ENCODE measurements around the gene C1QTNF4.
"Not testable (repeated sequence)": the region's sequence is repeated elsewhere in the genome, so short reads cannot be mapped to it uniquely, and the experiment has no call there.

C1QTNF4 gene

GRCh38 chr11:47593934-47594855, at the start of gene C1QTNF4:
C1QTNF4 (minus strand) TSS chr11:47594411; CDS start chr11:47590810, 3,601 bp downstream.
- DNase-seq (ENCODE audit: low spot score): peak; percentile 49

- DNase-seq (ENCODE audit: low spot score): peak; percentile 99
These were observed 48.1 kb upstream of the C1QTNF4 start, which contains the start of gene MTCH2 for GRCh38 chr11:47642099-47642855. MTCH2 (minus strand) TSS chr11:47642559; CDS start chr11:47642465, 94 bp downstream.

GRCh38 chr11:47641600-47642098, 47.4 kb upstream of the C1QTNF4 start:
- DNase-seq (ENCODE audit: low spot score): no peak

DNA sequence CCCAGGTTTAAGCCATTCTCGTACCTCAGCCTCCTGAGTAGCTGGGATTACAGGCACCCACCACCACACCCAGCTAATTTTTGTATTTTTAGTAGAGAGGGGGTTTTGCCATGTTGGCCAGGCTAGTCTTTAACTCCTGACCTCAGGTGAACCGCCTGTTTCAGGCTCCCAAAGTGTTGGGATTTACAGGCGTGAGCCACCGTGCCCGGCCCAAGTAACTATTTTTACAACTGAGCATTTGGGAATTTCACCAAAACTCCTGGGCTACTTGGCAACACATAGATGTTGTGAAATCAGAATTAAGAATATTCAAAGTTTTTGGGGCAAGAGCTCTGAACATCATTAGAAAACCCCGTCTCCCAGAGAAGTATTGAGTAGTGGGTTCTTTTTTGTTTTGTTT, 46.3 kb upstream of the C1QTNF4 start:
- not testable (repeated sequence) for DNase-seq (ENCODE audit: low spot score)

- DNase-seq (ENCODE audit: low spot score): not testable (repeated sequence)
These were observed 42.1 kb upstream of the C1QTNF4 start for GRCh38 chr11:47636331-47636730.

DNA sequence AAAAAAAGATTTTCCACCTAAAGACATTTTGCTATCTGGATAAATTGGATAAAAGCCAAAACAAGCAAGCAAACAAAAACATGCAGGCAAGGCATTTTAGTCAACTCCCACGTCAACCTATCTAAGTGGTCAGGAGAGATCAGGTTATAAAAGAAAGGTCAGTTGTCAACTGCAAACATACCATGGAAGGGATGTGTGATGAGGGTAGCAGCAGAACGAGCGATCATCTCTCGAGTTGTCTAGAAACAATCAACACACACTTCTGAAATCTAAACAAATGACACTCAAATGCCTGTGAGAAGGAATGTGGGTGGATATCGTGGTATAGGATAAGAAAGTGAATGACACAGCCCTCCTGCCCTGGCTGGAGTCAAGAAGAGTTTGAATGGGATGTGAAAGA, 37.3 kb upstream of the C1QTNF4 start:
- DNase-seq (ENCODE audit: low spot score): no peak

GRCh38 chr11:47628026-47628425, 33.8 kb upstream of the C1QTNF4 start:
- DNase-seq (ENCODE audit: low spot score): no peak

DNA sequence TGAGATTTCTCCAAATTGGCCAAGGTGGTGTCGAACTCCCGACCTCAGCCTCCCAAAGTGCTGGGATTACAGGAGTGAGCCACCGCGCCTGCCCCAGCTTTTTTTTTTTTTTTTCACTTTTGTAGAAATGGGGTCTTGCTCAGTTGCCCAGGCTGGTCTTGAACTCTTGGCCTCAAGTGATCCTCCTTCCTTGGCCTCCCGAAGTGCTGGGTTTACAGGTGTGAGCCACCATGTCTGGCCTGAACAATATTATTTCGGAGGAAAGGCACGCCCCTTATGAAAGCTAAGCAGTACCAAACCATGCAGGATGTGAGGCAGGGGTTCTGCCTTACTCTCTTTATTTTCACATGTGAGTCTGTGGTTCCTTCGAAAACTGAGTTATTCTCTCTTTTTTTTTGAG, 32.0 kb upstream of the C1QTNF4 start:
- DNase-seq (ENCODE audit: low spot score): no peak

- DNase-seq (ENCODE audit: low spot score): no peak
These were observed 26.7 kb upstream of the C1QTNF4 start for GRCh38 chr11:47620836-47621378.

DNA sequence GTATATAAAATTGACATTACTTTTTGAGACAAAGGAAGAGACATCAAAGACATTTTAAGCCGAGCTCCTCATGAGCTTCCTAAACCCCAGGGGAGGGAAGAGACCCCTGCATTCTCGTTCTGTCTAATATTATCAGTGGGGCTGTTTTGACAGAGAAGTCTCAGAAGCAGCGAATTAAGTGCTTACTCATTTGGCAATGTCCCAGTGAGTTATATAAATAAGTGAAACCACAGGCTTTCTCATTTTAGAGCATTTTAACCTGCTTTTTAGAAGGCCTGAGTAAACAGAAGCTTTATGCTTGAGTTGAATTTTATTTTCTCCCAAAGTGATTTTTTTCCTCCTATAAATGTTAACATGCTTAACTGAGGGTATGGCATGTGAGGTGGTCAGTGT, 23.2 kb upstream of the C1QTNF4 start:
- no peak for DNase-seq (ENCODE audit: low spot score)

- peak; percentile 66 for DNase-seq (ENCODE audit: low spot score)
These were observed 22.7 kb upstream of the C1QTNF4 start for GRCh38 chr11:47616726-47617416.

GRCh38 chr11:47615249-47615648, 21.0 kb upstream of the C1QTNF4 start:
- DNase-seq (ENCODE audit: low spot score): no peak

DNA sequence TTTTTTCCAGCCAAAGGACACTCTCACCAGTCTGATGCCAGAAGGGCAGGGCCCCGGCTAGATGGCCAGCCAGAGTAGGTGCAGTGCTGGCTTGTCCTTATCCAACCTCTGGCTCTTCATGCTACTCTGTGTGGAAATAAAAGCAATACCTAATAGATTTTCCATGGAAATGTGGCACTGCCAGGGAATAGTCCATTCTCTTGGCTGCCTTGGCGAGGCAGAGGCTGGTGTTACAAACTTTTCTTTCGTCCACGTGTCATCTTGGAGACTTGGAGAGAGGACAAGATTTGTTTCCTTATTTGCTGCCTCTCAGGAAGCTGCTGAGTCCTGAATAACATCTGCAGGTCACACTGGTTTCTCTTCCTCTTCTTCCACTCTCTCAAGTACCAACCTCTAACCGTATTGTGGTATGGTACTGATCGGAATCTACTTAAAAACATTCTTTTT, 17.2 kb upstream of the C1QTNF4 start:
- DNase-seq (ENCODE audit: low spot score): no peak

- no peak for DNase-seq (ENCODE audit: low spot score)
These were observed 15.5 kb upstream of the C1QTNF4 start for GRCh38 chr11:47609675-47610074.

DNA sequence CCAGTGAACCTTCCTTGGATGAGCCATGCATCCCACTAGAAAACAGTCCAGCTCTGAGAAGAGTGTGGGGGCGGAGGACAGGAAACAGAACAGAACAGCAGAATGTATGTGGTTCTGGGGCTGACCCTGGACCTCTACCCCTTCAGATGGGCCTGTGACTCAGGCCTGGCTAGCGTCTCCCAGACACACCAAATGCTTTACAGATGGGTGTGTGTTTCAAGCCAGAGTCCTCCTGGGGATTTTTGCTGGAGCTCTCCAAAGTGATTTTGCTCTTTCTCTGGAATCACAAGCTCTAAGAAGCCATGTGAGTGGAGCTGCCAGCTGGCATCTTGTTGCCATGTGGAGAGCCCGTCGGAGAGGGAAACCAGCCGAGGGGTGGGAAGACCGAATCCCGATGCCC, 13.2 kb upstream of the C1QTNF4 start:
- DNase-seq (ENCODE audit: low spot score): no peak

DNA sequence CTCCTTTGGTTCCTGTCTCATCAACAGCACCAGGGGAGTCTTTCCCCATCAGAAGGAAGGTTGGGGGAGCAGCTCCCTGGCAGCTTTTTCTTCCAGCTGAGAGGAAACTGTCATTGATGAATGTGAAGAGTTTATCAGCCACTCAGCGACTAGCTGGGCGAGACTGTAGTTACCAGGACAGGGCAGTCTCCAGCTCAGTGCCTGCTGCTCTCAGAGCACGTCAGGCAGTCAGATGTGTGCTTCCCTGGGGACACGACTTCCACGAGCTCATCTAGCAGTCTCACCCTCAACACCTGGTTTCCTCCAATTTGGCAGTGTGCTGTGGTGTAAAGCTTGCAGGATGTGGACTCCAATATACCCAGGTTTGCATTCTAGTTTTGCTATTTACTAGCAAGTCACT, 12.5 kb upstream of the C1QTNF4 start:
- DNase-seq (ENCODE audit: low spot score): no peak

GRCh38 chr11:47605921-47606320, 11.7 kb upstream of the C1QTNF4 start:
- no peak for DNase-seq (ENCODE audit: low spot score)

DNA sequence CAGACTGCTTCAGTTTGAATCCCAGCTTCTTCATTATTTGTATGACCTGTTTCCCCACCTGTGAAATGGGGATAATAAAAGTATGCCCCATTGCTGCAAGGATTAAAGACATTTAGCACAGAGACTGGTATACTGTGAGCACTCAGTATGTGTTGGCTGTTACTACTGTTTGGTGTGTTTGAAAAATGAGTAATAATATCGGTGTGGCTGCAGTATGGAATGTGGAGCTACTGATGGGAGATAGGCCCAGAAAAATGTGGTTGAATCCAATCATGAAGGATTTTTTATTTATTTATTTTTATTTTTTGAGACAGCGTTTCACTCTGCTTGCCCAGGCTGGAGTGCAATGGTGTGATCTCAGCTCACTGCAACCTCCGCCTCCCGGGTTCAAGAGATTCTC, 9.1 kb upstream of the C1QTNF4 start:
- no peak for DNase-seq (ENCODE audit: low spot score)

DNA sequence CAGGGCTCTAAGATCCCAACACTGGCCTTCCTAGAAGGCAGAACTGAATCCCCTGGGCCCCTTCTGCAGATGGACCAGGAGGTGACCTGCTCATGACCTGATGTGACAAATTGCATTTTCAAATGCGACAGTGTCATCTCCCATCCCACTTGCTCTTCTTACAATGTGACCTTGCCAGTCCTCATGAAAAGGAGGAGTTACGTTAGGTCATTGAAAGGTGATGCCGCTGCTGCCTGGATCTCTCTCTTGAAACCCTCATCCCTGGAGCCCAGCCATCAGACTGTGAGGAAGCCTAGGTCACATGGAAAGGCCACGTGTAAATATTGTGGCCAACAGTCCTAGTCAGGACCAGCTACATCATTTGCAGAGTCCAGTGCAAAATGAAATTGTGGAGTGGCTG, 5.7 kb upstream of the C1QTNF4 start:
- no peak for DNase-seq (ENCODE audit: low spot score)

DNA sequence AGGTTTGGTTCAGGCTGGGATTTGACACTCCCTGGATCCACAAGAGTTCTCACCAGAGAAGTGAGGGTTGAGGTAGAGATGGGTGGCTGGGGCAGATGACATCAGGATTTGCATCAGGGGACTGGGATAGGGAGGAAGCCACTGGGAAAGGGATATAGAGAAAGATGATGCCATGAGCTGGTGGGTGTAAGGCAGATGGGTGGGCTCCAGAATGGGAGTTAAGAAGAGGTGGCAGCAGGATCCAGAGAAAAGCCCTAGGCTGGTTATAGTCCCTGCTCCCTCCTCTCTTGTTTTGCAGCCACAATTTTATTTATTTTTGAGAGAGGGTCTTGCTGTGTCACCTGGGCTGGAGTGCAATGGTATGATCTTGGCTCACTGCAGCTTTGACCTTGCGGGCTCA, 1.8 kb upstream of the C1QTNF4 start:
- DNase-seq (ENCODE audit: low spot score): no peak

DNA sequence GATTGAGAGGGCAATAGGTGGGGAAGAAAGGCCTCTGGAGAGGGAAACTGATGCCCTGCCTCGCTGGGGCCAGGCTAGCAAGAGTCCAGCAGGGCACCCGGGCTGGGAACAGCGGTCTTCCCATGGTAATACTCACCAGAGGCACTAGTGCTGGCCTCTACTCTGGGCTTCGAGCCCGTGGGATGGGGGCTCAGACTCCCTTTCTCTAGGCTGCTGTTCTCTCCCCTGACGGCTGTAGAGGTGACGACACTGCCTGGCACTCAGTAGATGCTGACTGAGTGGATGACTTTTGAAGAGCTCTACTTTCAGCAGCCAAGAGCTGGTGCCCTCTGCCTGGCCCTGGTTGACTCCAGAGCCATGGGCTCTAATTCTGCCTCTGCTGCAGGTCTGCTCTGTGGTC, 818 bp upstream of the C1QTNF4 start:
- DNase-seq (ENCODE audit: low spot score): no peak

DNA sequence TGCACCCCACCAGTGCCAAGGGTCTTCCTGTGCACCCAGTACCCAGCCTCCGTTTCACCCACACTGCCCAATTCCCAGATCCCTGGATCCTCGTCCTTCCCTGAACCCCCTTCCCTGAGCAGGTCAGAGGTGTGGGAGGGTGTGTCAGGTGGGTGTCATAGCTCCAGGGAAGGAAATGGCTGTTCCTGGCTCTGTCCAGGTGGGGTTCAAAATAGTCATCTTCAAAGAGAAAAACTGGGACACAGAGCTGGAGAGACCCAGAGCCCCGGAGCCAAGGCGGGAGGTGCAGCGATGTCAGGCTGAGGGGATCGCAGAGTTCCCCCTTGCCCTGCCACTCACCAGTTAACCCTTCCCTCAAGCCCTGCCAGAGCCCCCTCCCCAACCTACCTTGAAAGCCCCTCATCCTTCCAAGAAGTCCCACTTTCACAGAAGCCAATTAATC, 698 bp downstream of the C1QTNF4 start:
- DNase-seq (ENCODE audit: low spot score): no peak
